GM20431 (cell line): ENCODE data around the gene ALG2.

Source experiments
- in situ Hi-C: fragments of 300-500 bp; cut with MseI, MboI; formaldehyde crosslinking; loops from one replicate; pipeline ENCODE4 v1.15.0; 2020; ENCODE audit warnings: low sequenced_read_pairs; ENCODE audit not compliant: unreplicated experiment

The ALG2 gene

GRCh38 chr9:99178912-99179872 is 42.5 kb downstream of the ALG2 start:
- in situ Hi-C loops, result loop anchor here (25.0 kb wide), 1 partner anchor 833 kb away; no protein-coding TSS in a partner anchor

GRCh38 chr9:99177576-99178366 is 44.0 kb downstream of the ALG2 start:
- in situ Hi-C loops, result loop anchor here (25.0 kb wide), 1 partner anchor 835 kb away; no protein-coding TSS in a partner anchor

GRCh38 chr9:99176527-99177013 is 45.2 kb downstream of the ALG2 start:
- in situ Hi-C loops, result loop anchor here (25.0 kb wide), 1 partner anchor 836 kb away; no protein-coding TSS in a partner anchor

- in situ Hi-C loops, result loop anchor here (25.0 kb wide), 1 partner anchor 1038 kb away; no protein-coding TSS in a partner anchor
Observed at GRCh38 chr9:99173570-99174504, 47.9 kb downstream of the ALG2 start.

- in situ Hi-C loops, result loop anchor here (25.0 kb wide), 1 partner anchor 1040 kb away; no protein-coding TSS in a partner anchor
Observed at GRCh38 chr9:99172124-99173091, 49.3 kb downstream of the ALG2 start.

GRCh38 chr9:99171225-99172123 is 50.3 kb downstream of the ALG2 start:
- in situ Hi-C loops, result loop anchor here (25.0 kb wide), 1 partner anchor 1041 kb away; no protein-coding TSS in a partner anchor

GRCh38 chr9:99169982-99170761 is 51.6 kb downstream of the ALG2 start:
- in situ Hi-C loops, result loop anchor here (25.0 kb wide), 1 partner anchor 1042 kb away; no protein-coding TSS in a partner anchor

- in situ Hi-C loops, result loop anchor here (25.0 kb wide), 1 partner anchor 1043 kb away; no protein-coding TSS in a partner anchor
Observed at GRCh38 chr9:99169086-99169485, 52.7 kb downstream of the ALG2 start.

GRCh38 chr9:99167694-99168093 is 54.0 kb downstream of the ALG2 start:
- in situ Hi-C loops, result loop anchor here (25.0 kb wide), 1 partner anchor 1045 kb away; no protein-coding TSS in a partner anchor

- in situ Hi-C loops, result loop anchor here (25.0 kb wide), 1 partner anchor 1045 kb away; no protein-coding TSS in a partner anchor
Observed at GRCh38 chr9:99167119-99167518, 54.6 kb downstream of the ALG2 start.
